SU-DHL-6 (cell line): Measurements from ENCODE around the gene SGPL1.
"Not testable (repeated sequence)": the region's sequence is repeated elsewhere in the genome, so short reads cannot be mapped to it uniquely, and the experiment has no call there.

Experiments used
- EZH2phosphoT487 ChIP-seq: fragments of 200-600 bp; sonication (generic), shearing (Covaris generic); conservative IDR thresholded peaks from 2 replicates; pipeline ENCODE4 v1.6.1; 2018; ENCODE audit warnings: mild to moderate bottlenecking, antibody characterized with exemption, low read length, moderate library complexity, mixed read lengths
- TF ChIP-seq, protein P1 (sequence below): fragments of 200-600 bp; sonication (generic); IDR thresholded peaks from one replicate; pipeline ENCODE4 v1.5.1; 2017; ENCODE audit warnings: antibody characterized with exemption, mild to moderate bottlenecking, low read length, moderate library complexity; ENCODE audit not compliant: insufficient read depth, poor library complexity, severe bottlenecking

DNA sequence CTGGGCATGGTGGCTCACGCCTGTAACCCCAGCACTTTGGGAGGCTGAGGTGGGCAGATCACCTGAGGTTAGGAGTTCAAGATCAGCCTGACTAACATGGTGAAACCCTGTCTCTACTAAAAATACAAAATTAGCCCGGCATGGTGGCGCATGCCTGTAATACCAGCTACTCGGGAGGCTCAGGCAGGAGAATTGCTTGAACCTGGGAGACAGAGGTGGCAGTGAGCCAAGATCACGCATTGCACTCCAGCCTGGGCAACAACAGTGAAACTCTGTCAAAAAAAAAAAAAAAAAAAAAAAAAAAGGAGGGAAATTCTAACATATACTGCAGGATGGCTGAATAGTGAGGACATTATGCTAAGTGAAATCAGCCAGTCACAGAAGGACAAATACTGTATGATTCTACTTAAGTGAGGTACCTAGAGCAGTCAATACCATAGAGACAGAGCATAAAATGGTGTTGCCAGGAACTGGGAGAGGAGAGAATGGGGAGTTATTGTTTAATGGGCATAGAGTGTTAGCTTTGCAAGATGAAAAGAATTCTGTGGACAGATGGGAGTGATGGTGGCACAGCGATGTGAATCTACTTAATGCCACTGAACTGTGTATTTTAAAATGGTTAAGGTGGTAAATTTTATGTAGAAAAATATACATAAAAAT lies 47.6 kb upstream of the SGPL1 start:
- TF ChIP-seq, protein P1, sequence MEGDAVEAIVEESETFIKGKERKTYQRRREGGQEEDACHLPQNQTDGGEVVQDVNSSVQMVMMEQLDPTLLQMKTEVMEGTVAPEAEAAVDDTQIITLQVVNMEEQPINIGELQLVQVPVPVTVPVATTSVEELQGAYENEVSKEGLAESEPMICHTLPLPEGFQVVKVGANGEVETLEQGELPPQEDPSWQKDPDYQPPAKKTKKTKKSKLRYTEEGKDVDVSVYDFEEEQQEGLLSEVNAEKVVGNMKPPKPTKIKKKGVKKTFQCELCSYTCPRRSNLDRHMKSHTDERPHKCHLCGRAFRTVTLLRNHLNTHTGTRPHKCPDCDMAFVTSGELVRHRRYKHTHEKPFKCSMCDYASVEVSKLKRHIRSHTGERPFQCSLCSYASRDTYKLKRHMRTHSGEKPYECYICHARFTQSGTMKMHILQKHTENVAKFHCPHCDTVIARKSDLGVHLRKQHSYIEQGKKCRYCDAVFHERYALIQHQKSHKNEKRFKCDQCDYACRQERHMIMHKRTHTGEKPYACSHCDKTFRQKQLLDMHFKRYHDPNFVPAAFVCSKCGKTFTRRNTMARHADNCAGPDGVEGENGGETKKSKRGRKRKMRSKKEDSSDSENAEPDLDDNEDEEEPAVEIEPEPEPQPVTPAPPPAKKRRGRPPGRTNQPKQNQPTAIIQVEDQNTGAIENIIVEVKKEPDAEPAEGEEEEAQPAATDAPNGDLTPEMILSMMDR: not testable (repeated sequence)
- TF ChIP-seq EZH2phosphoT487: not testable (repeated sequence)
